Measurements from ENCODE around the gene NOS2.
"Not testable (repeated sequence)": the region's sequence is repeated elsewhere in the genome, so short reads cannot be mapped to it uniquely, and the experiment has no call there.

The NOS2 gene

DNA sequence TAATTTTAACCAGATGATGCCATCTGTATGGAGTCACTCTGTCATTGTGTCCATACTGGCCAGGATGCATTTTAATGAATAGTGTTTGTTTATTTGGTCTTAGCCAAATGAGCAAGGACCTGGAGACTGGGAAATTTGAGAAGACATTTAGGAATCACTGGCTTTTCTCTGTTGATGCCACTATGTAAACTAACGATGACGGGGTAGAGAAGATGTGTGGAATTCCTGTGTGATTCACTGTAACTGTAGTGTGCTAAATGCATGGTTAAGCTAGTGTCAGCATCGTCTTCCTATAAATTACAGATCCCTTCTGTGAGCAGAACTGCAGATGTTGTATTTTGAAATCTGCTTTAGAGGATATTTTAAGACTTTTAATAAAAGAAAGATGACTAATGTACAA, 66.6 kb downstream of the NOS2 start:
- no peak for DNase-seq (ENCODE audit: low read depth in 2 of 3, low spot score in 1 of 3)

DNA sequence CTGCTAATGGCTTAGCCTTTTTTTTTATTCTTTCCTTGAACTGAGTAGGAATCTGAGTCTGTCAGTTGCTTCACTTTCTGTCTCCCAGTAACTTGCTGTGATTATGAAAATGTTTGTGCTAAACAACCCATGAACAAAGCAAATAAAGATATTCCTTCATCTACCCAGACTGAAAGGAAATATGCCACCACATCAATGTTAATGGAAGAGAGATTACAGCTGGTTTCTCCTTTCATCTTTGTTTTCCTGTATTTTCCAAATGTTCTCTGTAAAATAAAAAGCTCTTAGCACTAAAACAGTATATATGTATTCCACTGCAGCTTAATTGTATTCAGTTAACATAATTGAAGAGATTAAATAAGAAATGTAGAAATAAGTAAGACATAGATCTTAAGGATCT, 67.6 kb downstream of the NOS2 start:
- DNase-seq (ENCODE audit: low read depth in 2 of 3, low spot score in 1 of 3), result not testable (repeated sequence)

DNA sequence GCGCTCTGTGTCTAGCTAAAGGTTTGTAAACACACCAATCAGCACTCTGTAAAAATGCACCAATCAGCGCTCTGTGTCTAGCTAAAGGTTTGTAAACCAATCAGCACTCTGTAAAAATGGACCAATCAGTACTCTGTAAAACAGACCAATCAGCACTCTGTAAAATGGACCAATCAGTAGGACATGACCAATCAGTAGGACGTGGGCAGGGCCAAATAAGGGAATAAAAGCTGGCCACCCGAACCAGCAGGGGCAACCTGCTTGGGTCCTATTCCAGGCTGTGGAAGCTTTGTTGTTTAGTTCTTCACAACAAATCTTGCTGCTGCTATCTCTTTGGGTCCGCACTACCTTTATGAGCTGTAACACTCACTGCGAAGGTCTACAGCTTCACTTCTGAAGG, 74.3 kb downstream of the NOS2 start:
- not testable (repeated sequence) for DNase-seq (ENCODE audit: low read depth in 2 of 3, low spot score in 1 of 3)

DNA sequence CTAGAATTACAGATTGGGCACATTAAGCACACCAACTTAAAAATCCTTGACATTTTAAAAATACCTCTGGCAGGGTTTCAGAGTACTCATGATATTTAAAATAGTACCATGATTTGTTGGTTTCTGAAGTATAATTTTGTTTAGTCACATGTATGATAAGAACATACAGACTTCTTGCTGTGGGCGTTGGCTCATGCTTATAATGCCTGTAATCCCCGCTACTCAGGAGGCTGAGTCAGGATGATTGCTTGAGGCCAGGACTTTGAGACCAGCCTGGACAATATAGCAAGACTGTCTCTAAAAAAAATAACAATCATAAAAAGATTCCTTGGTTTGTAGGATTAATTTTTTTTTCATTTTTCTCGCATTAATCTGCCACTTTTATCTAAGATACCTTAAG, 78.5 kb downstream of the NOS2 start:
- no peak for DNase-seq (ENCODE audit: low read depth in 2 of 3, low spot score in 1 of 3)
